ENCODE measurements around the gene PYGM.
A peak's percentile ranks its signal among the peaks of the same experiment; 100 is the strongest.

Gene PYGM

DNA sequence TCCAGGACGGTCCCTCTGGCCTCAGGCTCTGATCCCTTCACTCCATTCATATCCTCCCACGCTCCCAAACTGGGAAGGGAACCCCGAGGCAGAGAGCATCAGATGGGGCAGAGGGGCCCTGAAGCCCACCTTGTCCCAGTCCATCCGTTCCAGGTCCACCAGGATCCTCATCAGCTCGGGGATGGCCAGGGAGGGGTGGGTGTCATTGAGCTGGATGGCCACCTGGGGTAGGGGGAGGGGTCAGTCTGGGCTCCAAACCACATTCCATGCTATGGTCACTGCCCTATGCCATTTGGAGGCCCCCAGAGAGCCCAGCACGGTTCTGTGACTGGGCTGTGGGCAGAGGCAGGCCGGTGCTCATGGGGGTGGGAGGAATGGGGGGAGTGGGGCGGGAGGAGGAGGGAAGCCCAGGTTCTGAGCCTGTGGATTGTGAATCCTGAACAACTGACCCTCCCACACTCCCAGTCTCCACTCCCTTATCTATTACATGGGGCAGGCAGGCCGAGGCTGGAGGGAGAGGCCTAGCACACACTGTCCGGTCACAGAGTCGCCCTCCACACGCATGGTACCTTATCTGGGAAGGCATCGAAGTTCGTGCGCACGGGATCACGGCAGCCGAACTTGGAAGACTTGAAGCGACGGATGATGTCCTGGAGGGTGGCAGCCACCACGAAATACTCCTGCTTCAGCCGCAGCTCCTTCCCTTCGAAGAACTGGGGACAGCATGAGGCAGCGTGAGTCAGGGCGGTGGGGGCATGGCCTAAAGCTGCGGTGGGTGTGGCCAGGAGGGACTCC is 5.5 kb downstream of the PYGM start:
- no peak for DNase-seq (ENCODE audit: low read depth in 1 of 2, low spot score in 1 of 2)

DNA sequence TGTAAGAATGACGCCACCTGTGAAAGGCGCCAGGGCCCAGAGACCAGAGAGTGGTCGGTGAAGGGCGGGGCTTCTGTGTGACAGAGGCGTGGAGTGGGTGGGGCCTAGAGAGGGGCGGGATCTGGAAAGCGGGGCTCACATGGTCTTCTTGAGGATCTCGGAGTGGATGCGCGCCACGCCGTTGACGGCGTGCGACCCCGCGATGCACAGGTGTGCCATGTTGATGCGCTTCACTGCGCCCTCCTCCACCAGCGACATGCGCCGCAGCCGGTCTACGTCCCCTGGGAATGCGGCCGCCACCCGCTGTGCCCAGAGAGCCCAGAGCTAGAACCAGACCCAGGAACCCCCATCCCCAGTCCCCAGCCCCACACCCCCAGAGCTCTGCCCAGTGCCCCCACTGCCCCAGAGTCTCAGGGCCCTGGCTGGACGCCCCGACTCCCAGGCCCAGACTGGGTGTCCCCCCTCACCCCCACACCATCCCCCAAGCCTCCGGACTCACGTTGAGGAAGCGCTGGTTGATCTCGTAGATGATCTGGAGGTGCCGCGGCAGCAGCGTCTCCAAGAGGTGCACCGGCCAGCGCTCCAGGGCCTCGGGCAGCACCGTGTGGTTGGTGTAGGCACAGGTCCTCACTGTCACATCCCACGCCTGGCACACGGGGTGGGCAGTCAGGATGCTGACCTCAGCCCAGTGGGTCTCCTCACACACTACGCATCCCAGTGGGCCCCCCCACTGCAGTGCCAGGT is 6.2 kb downstream of the PYGM start:
- DNase-seq (ENCODE audit: low read depth in 1 of 2, low spot score in 1 of 2): no peak

DNA sequence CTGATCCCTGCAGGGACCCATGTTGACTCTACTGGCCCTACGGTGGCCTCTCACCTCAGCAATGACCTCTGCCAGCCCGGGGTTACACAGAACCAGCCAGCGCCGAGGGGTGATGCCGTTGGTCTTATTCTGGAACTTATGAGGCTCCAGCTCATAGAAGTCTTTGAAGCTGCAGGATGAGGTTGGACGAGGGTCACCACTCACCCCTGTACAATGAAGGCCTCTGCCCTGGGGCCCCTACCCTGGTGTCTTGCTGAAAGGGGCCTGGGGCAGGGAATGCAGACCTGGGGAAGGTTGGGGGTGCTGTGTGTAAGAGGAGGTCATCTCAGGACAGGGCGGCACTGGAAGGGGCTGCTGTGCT is 6.8 kb downstream of the PYGM start:
- no peak for DNase-seq (ENCODE audit: low read depth in 1 of 2, low spot score in 1 of 2)

- DNase-seq (ENCODE audit: low read depth in 1 of 2, low spot score in 1 of 2): no peak
Observed at GRCh38 chr11:64752175-64752970, 7.4 kb downstream of the PYGM start.

GRCh38 chr11:64751580-64751979 is 8.2 kb downstream of the PYGM start:
- DNase-seq (ENCODE audit: low read depth in 1 of 2, low spot score in 1 of 2): no peak

DNA sequence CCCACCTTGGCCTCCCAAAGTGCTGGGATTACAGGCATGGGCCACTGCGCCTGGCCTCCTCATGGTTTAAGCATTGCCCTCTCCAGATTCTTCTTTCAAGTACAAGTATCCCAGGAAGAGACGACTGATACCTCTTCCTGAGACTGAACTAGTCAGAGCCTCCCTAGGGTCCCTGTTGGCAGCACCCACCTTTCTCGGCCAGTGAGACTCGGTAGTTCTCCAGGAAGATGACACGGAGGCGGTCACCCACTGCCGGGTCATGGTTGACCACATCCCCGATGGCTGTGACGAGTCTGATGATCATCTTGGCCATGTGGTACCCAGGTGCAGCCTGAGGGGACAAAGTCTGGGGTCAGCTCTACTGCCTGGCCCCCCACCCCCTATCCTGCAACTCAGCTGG is 8.6 kb downstream of the PYGM start:
- no peak for DNase-seq (ENCODE audit: low read depth in 1 of 2, low spot score in 1 of 2)

DNA sequence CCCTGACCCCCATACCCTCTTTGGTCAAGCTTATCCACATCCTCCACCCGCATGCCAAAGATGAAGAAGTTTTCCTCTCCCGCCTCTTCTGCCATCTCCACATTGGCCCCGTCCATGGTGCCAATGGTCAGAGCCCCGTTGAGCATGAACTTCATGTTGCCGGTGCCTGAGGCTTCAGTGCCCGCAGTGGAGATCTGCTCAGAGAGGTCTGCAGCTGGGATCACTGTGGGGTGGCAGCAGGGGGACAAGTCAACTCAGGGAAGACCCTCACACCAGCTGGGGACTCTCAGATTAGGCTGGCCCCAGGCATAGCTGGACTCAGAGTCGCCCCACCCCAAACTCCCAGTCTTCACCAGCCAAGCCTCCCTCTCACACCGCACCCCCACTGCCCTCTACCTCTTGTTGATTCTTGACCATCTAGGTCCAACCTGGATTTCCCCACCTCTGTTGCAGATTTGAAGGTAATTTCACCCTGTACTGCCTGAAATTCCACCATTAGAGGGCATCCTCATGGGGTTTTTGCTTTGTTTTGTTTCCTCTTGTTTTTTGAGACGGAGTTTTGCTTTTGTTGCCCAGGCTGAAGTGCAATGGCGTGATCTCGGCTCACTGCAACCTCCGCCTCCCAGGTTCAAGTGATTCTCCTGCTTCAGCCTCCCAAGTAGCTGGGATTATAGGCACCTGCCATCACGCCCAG is 9.3 kb downstream of the PYGM start:
- DNase-seq (ENCODE audit: low read depth in 1 of 2, low spot score in 1 of 2): no peak

DNA sequence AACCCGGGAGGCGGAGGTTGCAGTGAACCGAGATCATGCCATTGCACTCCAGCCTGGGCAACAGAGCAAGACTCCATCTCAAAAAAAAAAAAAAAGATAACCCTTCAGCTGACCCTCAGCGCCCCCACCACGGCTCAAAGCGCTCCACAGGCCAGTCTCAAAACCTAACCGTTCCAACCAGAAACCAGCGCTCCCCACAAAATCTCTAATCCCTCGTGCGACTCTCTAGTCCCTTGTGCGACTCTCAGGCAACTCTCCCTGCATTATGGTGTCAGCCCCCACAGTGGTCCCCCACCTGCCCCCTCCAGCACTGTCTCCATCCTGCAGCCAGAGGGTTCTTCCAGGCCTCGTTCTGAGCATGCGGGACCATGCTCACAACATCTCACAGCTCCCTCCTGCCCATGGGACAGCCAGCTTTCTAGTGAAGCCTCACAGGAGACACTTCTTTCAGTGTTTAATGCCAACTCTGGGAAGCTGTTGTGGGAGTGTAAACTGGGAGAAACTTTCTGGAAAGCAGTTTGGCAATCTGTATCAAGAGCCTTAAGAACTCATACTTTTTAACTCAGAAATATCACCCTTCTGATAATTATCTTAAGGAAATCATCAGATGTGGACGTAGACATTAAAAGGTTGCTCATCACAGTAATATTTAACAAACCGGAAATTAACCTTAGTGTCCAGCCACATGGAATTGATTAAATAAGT is 11.7 kb downstream of the PYGM start:
- DNase-seq (ENCODE audit: low read depth in 1 of 2, low spot score in 1 of 2): no peak

DNA sequence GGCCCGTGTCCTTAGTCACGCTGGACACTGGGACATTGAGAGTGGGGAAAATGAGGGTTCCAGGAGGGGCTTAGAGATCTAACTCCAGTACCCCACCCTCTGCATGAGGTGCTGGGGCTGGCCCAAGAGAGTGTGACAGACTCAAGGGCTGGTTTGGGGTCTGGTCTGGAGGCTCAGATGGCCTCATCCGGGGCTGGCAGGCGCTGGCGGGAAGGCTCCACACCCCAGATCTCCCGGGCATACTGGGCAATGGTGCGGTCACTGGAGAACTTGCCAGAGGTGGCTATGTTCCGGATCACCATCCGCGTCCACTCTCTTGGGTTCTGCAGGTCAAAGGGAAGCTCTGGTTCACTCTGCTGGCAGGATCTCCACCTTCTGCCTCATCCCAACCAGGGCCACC is 13.3 kb downstream of the PYGM start:
- no peak for DNase-seq (ENCODE audit: low read depth in 1 of 2, low spot score in 1 of 2)

GRCh38 chr11:64745521-64746328 is 14.0 kb downstream of the PYGM start:
- peak; percentile 52 to 58 for DNase-seq (ENCODE audit: low read depth in 1 of 2, low spot score in 1 of 2)

DNA sequence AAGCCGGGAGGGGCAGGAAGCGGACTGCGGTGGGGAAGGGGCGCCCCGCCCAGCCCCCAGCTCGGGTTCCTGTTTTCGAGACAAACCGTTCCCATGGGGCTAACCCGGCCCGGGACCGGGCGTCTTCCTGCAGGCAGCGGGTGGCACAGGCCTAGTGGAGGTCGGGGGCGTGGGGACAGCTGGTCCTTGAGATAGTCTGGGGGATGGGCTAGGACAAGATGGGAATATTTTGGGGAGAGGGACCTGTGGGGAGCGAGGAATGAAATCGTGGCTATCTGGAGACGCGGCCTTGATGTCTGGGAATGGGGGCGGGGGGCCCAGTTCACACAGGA is 14.6 kb downstream of the PYGM start:
- peak; percentile 62 to 82 for DNase-seq (ENCODE audit: low read depth in 1 of 2, low spot score in 1 of 2)

- no peak for DNase-seq (ENCODE audit: low read depth in 1 of 2, low spot score in 1 of 2)
Observed at GRCh38 chr11:64744544-64745188, 15.1 kb downstream of the PYGM start.

DNA sequence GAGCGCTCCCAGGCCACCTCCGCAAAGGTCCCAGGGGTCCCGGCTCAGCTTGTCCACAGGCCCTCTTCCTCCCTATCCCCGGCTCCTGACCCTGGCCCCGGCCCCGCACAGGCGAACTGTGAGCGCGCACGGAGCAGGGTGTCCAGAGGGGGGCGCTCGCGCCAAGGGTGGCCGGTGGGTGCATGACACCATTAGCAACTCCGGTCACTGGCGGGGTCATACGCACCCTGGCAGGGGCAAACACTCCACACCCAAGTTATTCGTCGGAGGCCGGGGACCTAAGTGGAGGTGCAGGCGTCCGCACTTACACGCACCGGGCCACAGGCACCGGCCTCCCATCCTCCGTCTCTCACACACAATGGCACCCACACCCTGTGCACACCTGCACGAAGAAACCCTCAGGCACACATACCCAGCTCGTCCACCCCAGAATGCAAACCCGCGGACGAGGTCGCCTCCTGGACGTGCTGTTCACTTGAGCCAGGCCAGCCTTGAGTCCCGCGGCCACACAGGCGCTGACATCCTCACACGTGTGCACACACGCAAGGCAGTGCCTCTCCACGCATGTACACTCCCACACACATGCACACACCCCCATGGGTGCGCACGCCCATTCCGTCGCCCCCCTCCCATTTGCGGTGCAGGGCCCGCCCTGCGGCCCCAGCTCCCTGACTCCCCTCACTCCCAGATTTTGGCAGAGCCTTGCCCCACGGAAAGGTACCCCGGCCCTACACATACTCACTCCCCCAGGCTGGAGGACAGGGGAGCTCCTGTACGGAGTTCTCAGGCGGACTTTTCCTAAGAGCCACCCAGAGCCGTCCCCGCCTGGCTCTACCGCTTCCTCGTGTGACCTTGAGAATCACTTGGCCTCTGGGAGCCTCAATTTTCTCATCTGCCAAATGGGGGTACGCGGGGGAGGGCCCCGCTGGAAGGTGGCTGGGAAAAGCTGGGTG is 15.9 kb downstream of the PYGM start, which contains the start of gene RASGRP2:
RASGRP2 (minus strand) TSS at position 552 of the 953 bp plus-strand sequence. CDS start 1,276 bp downstream, outside the sequence.
- peak; percentile 69 to 85 for DNase-seq (ENCODE audit: low read depth in 1 of 2, low spot score in 1 of 2)

DNA sequence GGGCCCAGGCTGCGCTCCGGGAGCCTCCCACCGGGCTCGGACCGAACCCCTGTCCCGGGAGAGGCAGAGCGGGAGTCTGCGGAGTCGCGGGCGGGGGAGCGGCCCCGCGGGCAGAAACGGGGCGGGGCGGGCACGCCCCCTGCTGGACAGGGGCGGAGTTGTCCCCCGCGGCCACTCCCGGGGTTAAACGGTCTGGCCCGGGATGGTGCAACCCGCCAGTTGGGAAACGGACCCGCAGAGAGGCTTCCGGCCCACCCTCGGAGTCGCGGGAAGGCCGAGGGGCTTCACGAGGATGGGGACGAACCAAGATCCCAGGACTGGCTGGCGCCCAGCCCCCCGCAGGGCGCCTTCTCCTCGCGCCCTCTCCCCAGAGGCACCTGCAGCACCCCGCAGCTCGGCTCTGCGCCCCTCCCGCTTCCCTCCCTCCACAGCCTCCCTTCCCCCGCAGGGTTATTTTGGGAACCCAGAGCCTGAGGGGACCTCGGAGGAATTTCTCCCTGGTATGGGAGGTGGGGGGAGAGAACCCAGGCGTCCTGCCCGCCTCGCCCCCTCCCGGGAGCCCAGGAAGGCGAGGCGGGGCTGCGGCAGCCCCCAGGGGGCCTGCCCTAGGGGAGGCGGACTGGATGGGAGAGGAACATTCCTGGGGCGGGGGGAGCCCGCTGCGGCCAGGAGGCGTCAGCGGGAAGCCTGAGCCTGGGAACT is 16.7 kb downstream of the PYGM start:
- DNase-seq (ENCODE audit: low read depth in 1 of 2, low spot score in 1 of 2): peak; percentile 68 to 76

DNA sequence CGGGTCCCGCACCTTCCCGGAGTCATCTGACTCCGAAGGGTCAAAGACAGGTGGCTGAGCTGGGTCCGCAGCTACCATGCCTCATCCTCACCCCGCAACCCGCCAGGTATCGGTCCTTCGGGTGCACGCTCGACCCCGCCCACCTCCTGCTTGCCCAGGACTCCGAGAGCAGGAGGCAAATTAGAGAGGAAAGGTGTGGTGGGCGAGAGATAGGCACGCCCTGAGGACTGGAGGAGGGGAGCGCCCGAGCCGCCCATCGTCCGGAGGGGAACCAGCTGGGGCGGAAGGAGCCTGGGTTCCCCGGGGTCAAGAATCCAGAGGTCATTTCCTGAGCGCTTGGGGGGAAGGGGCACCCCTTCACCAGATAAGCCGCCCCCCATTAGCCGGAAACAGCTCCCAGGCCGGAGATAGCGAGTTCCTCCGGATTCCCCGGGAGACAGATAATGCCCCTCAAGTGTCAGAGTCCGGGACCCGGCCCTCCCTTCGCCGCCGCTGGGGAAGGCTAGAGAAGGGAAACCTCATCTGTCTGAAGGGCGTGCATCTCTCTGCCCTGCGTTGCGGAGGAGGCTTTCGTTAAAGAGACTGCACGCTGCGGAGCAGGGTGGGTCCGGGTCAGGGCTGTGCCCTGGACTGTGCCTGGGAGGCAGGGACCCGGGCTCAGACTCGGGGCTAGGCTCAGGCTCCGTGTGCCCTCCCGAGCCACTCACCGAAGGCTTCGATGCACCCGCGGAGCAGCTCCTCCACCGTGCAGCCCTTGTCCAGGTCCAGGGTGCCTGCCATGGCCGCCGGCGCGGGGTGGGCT is 17.5 kb downstream of the PYGM start:
- no peak for DNase-seq (ENCODE audit: low read depth in 1 of 2, low spot score in 1 of 2)

DNA sequence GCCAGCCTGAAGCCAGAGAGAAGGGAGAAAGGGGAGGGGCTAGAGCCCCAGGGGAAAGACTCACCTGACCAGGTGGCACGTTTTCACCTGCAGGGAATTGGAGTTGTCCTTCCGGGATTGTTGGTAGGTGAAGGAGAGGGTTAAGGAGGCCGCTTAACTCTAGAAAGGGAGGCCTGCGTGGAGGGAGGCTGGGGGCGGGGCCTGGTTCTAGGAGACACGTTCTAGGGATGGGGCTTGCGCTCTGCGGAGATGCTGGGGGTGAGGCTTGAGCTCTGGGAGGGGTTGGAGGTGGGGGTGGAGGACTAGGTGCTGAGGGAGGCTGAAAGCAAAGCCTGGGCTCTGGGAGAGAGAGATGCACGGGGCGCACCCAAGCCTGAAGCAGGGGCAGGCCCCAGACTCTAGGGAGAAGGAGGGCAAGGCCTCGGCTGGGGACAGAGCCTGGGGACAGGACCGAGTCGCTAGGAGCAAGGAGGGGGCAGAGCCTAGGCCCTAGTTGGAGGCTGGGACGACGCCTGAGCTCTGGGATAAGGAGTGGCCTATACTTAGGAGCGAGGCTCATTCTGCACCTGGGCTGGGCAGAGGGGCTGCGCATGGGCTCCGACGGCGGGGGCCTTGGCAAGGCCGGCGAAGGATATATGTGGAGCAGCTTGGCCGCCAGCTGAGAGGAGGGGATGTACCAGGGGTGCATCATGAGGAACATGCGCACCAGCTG is 18.2 kb downstream of the PYGM start:
- DNase-seq (ENCODE audit: low read depth in 1 of 2, low spot score in 1 of 2): no peak
